Measurements from ENCODE around the gene TOPORS. TPM values are rescaled to one million over a fixed set of nuclear protein-coding genes. Genes with fewer than 3 reads are reported as not detected.
A peak's percentile ranks its signal among the peaks of the same experiment; 100 is the strongest.
"Not testable (repeated sequence)": the region's sequence is repeated elsewhere in the genome, so short reads cannot be mapped to it uniquely, and the experiment has no call there.

Gene TOPORS
- 15.1 TPM for total RNA-seq

DNA sequence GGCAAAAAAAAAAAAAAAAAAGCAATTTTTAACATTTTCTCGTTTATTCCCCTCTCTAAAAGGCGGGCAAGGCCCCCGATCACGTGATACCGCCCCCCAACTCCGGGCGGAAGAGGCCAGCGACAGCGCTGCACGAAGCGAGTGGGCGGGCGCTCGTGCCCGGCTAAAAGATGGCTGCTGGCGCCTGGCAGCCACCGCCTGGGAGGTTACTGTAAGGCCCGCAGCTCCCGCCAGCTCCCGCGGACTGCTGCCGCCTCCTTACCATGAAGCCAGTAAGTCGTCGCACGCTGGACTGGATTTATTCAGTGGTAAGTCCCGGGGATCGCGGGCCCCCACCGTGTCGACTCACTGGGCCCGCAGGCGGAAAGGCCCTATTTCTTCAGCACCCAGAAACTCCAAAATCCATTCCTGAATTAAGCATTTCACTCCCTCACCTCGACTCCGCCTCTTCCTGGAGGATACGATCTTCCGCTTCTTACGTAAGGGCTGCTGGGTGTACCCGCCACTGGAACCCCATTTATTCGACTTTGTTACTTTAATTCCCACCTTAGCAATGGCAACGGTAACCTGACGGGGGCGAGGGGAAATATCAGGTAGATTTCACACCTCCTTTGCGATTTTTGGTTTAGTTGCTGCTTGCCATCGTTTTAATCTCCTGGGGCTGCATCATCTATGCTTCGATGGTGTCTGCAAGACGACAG, at the start of gene TOPORS, which contains the start of gene SMIM27:
TSS of gene TOPORS (minus strand) at position 415 of the 701 bp plus-strand sequence. CDS start at position 265, 150 bp downstream.
TSS of gene SMIM27 (plus strand) at position 156 of the 701 bp plus-strand sequence. CDS start at position 264, 108 bp downstream.
- H3K27me3 ChIP-seq (ENCODE audit: control insufficient read depth in 3 of 3, insufficient read depth in 3 of 3, low read length in 3 of 3): no peaks in the 10 kb centered on the region
- peak within 1 kb of the TSS; percentile 90 to 96 (median 92) for H3K4me3 ChIP-seq (ENCODE audit: low read length in 3 of 3)
- peak within 1 kb of the TSS; percentile 91 for H3K27ac ChIP-seq (ENCODE audit: low read depth, low read length)
- no peaks in the 10 kb centered on the region for H3K9me3 ChIP-seq (ENCODE audit: control insufficient read depth in 3 of 3, low read length in 3 of 3)
- H3K4me1 ChIP-seq (ENCODE audit: control insufficient read depth in 3 of 3, insufficient read depth in 3 of 3, low read length in 3 of 3): peaks cover 10 to 19% (median 15%) of the 10 kb centered on the region in 3 donors
- no peaks in the 10 kb centered on the region for H3K36me3 ChIP-seq (ENCODE audit: control insufficient read depth in 3 of 3, insufficient read depth in 3 of 3, low read length in 3 of 3)
- peak within 1 kb of the TSS; percentile 91 to 92 (median 92) for H3K9ac ChIP-seq (ENCODE audit: low read depth in 1 of 3, low read length in 3 of 3)

DNA sequence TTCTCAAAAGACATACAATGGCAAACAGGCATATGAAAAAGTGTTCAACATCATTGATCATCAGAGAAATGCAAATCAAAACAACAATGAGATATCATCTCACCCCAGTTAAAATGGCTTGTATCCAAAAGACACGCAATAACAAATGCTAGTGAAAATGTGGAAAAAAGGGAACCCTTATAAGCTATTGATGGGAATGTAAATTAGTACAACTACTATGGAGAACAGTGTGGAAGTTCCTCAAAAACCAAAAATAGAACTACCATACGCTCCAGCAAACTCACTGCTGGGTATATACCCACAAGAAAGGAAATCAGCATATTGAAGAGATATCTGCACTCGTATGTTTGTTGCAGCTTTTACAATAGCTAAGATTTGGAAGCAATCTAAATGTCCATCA, 46.6 kb upstream of the TOPORS start:
- not testable (repeated sequence) for H3K9ac ChIP-seq (ENCODE audit: low read depth in 1 of 3, low read length in 3 of 3); H3K27ac ChIP-seq (ENCODE audit: low read depth, low read length); H3K4me3 ChIP-seq (ENCODE audit: low read length in 3 of 3); H3K27me3 ChIP-seq (ENCODE audit: control insufficient read depth in 3 of 3, insufficient read depth in 3 of 3, low read length in 3 of 3); H3K36me3 ChIP-seq (ENCODE audit: control insufficient read depth in 3 of 3, insufficient read depth in 3 of 3, low read length in 3 of 3); H3K4me1 ChIP-seq (ENCODE audit: control insufficient read depth in 3 of 3, insufficient read depth in 3 of 3, low read length in 3 of 3); H3K9me3 ChIP-seq (ENCODE audit: control insufficient read depth in 3 of 3, low read length in 3 of 3)

DNA sequence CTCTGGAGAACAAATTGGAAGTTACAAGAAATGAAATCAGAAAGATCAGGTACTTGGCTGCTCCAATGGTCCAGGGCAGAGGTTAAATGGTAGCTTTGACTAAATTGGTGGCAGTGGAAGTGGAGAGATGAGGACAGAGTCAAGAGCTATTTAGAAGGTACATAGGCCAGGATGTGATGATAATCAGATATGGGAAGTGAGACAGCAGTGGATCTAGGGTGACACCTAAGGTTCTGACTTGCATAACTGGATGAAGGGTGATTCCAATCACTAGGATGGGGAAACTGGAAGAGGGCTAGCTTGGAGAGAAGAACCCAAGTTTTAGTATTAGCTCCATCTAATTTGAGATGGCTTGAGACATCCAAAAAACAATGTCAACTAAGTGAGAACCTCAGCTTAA, 44.5 kb upstream of the TOPORS start:
- H3K27ac ChIP-seq (ENCODE audit: low read depth, low read length): no peak overlapping the region
- H3K4me3 ChIP-seq (ENCODE audit: low read length in 3 of 3): no peak overlapping the region
- peaks cover 0 to 3% (median 2%) of the 10 kb centered on the region in 3 donors for H3K27me3 ChIP-seq (ENCODE audit: control insufficient read depth in 3 of 3, insufficient read depth in 3 of 3, low read length in 3 of 3)
- H3K9ac ChIP-seq (ENCODE audit: low read depth in 1 of 3, low read length in 3 of 3): no peak overlapping the region
- no peaks in the 10 kb centered on the region for H3K9me3 ChIP-seq (ENCODE audit: control insufficient read depth in 3 of 3, low read length in 3 of 3)
- H3K36me3 ChIP-seq (ENCODE audit: control insufficient read depth in 3 of 3, insufficient read depth in 3 of 3, low read length in 3 of 3): no peaks in the 10 kb centered on the region
- no peaks in the 10 kb centered on the region for H3K4me1 ChIP-seq (ENCODE audit: control insufficient read depth in 3 of 3, insufficient read depth in 3 of 3, low read length in 3 of 3)

DNA sequence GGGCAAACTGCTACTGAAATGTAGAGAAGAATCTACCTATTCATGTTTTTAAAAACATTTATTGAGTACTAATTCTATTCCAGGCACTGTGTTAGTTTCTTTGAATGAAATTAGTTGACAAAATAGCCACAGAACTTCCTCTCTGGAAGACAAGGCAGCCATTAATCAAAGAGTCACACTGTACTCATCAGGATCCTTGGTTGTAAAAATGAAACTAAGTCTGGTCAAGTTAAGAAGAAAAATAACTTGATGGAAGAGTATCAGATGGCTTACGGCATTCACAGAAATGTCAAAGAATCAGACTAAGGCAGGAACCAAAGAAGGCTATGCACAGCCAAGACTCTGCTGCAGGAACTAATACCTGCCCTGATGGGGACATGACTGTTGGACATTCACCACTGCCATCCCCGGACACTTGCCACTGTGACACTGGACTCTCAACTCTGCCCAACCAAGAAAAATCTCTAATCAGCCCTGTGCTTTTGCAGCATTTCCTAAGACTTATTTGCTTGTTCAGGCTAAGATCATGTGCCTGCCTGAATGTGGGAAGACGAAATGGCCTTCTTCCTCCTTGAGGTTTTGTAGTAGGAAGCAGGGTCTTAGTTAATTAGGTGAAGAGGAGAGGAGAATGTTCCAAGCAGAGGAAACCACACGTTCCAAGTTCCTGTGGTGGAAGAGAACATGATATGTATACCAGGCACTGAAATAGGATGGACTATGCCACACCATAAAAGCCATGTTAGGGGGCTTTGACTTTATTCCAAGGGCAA, 43.9 kb upstream of the TOPORS start:
- Histone ChIP-seq H3K27ac (ENCODE audit: low read depth, low read length) (no peak overlapping the region), H3K4me3 (ENCODE audit: low read length in 3 of 3) (no peak overlapping the region), H3K9me3 (ENCODE audit: control insufficient read depth in 3 of 3, low read length in 3 of 3) (no peaks in the 10 kb centered on the region), H3K4me1 (ENCODE audit: control insufficient read depth in 3 of 3, insufficient read depth in 3 of 3, low read length in 3 of 3) (no peaks in the 10 kb centered on the region), H3K36me3 (ENCODE audit: control insufficient read depth in 3 of 3, insufficient read depth in 3 of 3, low read length in 3 of 3) (no peaks in the 10 kb centered on the region), H3K9ac (ENCODE audit: low read depth in 1 of 3, low read length in 3 of 3) (no peak overlapping the region), H3K27me3 (ENCODE audit: control insufficient read depth in 3 of 3, insufficient read depth in 3 of 3, low read length in 3 of 3) (peaks cover 0 to 3% (median 2%) of the 10 kb centered on the region in 3 donors)

DNA sequence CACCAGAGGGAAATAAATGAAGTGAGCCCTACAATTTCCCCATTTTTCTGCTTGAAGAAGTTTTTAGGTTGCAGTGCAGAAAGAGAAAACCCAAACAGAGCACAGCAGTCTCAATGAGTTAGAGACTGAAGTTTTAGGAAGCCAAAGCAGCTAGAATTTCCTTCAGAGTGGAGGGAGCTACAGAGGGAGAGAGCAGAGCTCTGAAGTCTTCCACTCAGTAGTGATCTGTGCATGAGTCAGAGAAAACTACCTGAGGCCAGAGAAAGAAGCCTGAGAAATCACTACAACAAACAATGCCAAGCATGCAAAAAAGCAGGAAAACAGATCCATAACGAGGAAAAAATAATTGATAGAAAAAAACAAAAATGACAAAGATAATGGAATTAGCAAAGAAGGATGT, 38.5 kb upstream of the TOPORS start:
- Histone ChIP-seq H3K4me3 (ENCODE audit: low read length in 3 of 3) (no peak overlapping the region), H3K27ac (ENCODE audit: low read depth, low read length) (no peak overlapping the region), H3K27me3 (ENCODE audit: control insufficient read depth in 3 of 3, insufficient read depth in 3 of 3, low read length in 3 of 3) (no peaks in the 10 kb centered on the region), H3K4me1 (ENCODE audit: control insufficient read depth in 3 of 3, insufficient read depth in 3 of 3, low read length in 3 of 3) (no peaks in the 10 kb centered on the region), H3K9ac (ENCODE audit: low read depth in 1 of 3, low read length in 3 of 3) (no peak overlapping the region), H3K9me3 (ENCODE audit: control insufficient read depth in 3 of 3, low read length in 3 of 3) (no peaks in the 10 kb centered on the region), H3K36me3 (ENCODE audit: control insufficient read depth in 3 of 3, insufficient read depth in 3 of 3, low read length in 3 of 3) (no peaks in the 10 kb centered on the region)

DNA sequence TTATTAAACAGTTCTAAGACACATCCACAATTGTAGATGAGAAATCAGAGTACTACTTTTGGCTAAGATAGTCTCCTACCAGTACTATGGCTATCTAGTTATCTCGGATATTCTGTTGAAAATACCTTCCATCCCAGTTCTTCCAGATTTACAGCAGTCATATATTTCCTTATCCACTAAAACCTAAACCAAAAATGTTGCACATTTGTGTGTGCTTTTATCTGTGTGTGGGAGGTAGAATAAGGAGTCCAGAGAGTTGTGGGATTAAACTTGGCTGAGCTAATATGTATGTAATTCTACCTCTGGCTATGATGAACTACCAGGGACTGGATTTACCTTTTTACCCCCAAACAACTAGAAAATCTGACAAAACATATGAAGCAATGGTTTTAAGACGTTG, 38.1 kb upstream of the TOPORS start:
- H3K4me1 ChIP-seq (ENCODE audit: control insufficient read depth in 3 of 3, insufficient read depth in 3 of 3, low read length in 3 of 3): no peaks in the 10 kb centered on the region
- H3K27ac ChIP-seq (ENCODE audit: low read depth, low read length): no peak overlapping the region
- H3K4me3 ChIP-seq (ENCODE audit: low read length in 3 of 3): no peak overlapping the region
- H3K9ac ChIP-seq (ENCODE audit: low read depth in 1 of 3, low read length in 3 of 3): no peak overlapping the region
- H3K27me3 ChIP-seq (ENCODE audit: control insufficient read depth in 3 of 3, insufficient read depth in 3 of 3, low read length in 3 of 3): no peaks in the 10 kb centered on the region
- no peaks in the 10 kb centered on the region for H3K9me3 ChIP-seq (ENCODE audit: control insufficient read depth in 3 of 3, low read length in 3 of 3)
- no peaks in the 10 kb centered on the region for H3K36me3 ChIP-seq (ENCODE audit: control insufficient read depth in 3 of 3, insufficient read depth in 3 of 3, low read length in 3 of 3)

DNA sequence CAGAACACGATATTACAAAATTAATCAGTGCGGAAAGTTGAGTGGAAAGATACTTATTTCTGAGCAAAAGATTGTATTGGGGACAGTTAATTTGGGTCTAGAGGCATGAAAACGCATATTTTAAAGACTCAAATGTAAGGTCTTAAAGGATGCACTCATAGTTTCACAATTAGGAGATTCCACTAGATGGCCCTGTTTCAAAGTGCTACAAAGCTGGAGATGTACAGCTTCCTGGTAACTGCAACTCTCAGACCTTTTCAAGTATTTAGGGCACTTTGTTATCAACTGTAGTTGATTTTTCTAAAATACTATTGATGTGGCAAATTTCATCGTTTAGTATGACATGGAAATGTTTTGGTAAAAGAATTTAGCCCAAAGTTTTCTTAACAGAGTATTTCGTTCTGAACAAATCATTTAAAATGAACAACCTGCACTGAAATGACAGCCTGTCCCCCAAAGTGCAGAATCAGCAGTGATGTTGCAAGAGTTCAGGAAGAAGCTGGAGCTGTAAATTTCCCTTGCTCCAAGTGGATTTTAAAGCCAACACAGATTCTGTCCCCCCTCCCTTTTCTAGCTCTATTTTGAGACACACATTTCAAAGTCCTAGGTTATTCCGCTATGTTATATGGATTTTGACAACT, 36.8 kb upstream of the TOPORS start:
- Histone ChIP-seq H3K9me3 (ENCODE audit: control insufficient read depth in 3 of 3, low read length in 3 of 3) (no peaks in the 10 kb centered on the region), H3K27me3 (ENCODE audit: control insufficient read depth in 3 of 3, insufficient read depth in 3 of 3, low read length in 3 of 3) (no peaks in the 10 kb centered on the region), H3K4me1 (ENCODE audit: control insufficient read depth in 3 of 3, insufficient read depth in 3 of 3, low read length in 3 of 3) (no peaks in the 10 kb centered on the region), H3K4me3 (ENCODE audit: low read length in 3 of 3) (no peak overlapping the region), H3K9ac (ENCODE audit: low read depth in 1 of 3, low read length in 3 of 3) (no peak overlapping the region), H3K36me3 (ENCODE audit: control insufficient read depth in 3 of 3, insufficient read depth in 3 of 3, low read length in 3 of 3) (no peaks in the 10 kb centered on the region), H3K27ac (ENCODE audit: low read depth, low read length) (no peak overlapping the region)

DNA sequence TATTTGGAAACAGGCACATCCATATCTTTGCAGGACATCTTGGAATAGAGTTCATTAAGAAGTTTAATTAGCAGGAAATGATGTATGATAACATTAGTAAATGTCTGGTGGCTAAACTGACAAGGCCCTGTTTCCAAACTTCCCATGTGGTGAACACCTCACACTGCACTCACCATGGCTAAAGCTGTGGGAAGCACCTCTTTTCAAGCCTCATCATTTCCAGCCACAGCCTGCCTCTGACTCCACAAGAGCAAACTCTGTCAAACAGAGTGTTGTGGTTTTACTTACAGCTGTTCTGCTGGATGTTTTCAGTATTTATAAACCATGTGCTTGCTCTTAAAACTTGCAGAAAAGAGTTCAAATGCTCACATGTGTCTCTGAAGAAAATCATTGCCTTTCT, 35.5 kb upstream of the TOPORS start:
- H3K9ac ChIP-seq (ENCODE audit: low read depth in 1 of 3, low read length in 3 of 3): no peak overlapping the region
- no peaks in the 10 kb centered on the region for H3K27me3 ChIP-seq (ENCODE audit: control insufficient read depth in 3 of 3, insufficient read depth in 3 of 3, low read length in 3 of 3)
- no peaks in the 10 kb centered on the region for H3K36me3 ChIP-seq (ENCODE audit: control insufficient read depth in 3 of 3, insufficient read depth in 3 of 3, low read length in 3 of 3)
- H3K9me3 ChIP-seq (ENCODE audit: control insufficient read depth in 3 of 3, low read length in 3 of 3): no peaks in the 10 kb centered on the region
- no peak overlapping the region for H3K27ac ChIP-seq (ENCODE audit: low read depth, low read length)
- no peak overlapping the region for H3K4me3 ChIP-seq (ENCODE audit: low read length in 3 of 3)
- no peaks in the 10 kb centered on the region for H3K4me1 ChIP-seq (ENCODE audit: control insufficient read depth in 3 of 3, insufficient read depth in 3 of 3, low read length in 3 of 3)

DNA sequence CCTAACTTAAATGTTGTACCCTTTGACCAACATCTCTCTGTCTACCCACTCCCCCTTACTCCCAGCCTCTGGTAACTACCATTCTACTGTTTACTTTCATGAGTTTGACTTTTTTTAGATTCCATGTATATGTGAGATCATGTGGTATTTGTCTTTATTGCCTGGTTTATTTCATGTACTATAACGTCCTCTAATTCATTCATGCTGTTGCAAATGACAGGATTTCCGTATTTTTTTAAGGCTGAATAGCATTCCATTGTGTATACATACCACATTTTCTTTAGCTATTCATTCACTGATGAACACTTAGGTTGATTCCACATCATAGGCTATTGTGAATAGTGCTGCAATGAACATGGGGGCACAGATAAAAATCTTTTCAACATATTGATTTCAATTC, 32.4 kb upstream of the TOPORS start:
- H3K4me3 ChIP-seq (ENCODE audit: low read length in 3 of 3): no peak overlapping the region
- H3K36me3 ChIP-seq (ENCODE audit: control insufficient read depth in 3 of 3, insufficient read depth in 3 of 3, low read length in 3 of 3): no peaks in the 10 kb centered on the region
- H3K9ac ChIP-seq (ENCODE audit: low read depth in 1 of 3, low read length in 3 of 3): no peak overlapping the region
- H3K27ac ChIP-seq (ENCODE audit: low read depth, low read length): no peak overlapping the region
- H3K4me1 ChIP-seq (ENCODE audit: control insufficient read depth in 3 of 3, insufficient read depth in 3 of 3, low read length in 3 of 3): no peaks in the 10 kb centered on the region
- no peaks in the 10 kb centered on the region for H3K27me3 ChIP-seq (ENCODE audit: control insufficient read depth in 3 of 3, insufficient read depth in 3 of 3, low read length in 3 of 3)
- H3K9me3 ChIP-seq (ENCODE audit: control insufficient read depth in 3 of 3, low read length in 3 of 3): no peaks in the 10 kb centered on the region
